Measurements from ENCODE around the gene TMEM273.

- TF ChIP-seq RAD51 (IDR thresholded peaks at IDR 0.05): no peak
- no peak for TF ChIP-seq EZH2 (IDR thresholded peaks at IDR 0.05; ENCODE audit: borderline replicate concordance, control insufficient read depth, low read depth, low read length)
- TF ChIP-seq STAT1 (conservative IDR thresholded peaks at IDR 0.05): no peak
- no peak for TF ChIP-seq EP300 (IDR thresholded peaks at IDR 0.05; ENCODE audit: borderline replicate concordance in 1 of 2, control insufficient read depth in 1 of 2, low read depth in 2 of 2, low read length in 2 of 2)
- TF ChIP-seq TCF12 (IDR thresholded peaks at IDR 0.05; ENCODE audit: low read depth, low read length): no peak
- TF ChIP-seq REST (IDR thresholded peaks at IDR 0.05; ENCODE audit: low read depth, low read length): no peak
These were observed 59.3 kb downstream of the TMEM273 start for GRCh38 chr10:49128854-49129253.

Measured in GM12878 (cell line).